Esophagus squamous epithelium (tissue), 4 donors: ENCODE data around the gene PPP1R12A.

Experiments
- CTCF ChIP-seq, 6 experiments: fragments of 450-650 bp in 4 of 6; fragments of 200-600 bp in 2 of 6; sonication (generic) in 2 of 6; IDR thresholded peaks; one replicate each; pipeline ENCODE4 v1.5.1; 2016 to 2019; ENCODE audit warnings: antibody characterized with exemption in 6 of 6, mild to moderate bottlenecking in 4 of 6, moderate library complexity in 4 of 6
- POLR2A ChIP-seq, 4 donors: fragments of 450-650 bp; IDR thresholded peaks; one replicate each; pipeline ENCODE4 v1.6.1; 2017; ENCODE audit warnings: antibody characterized with exemption in 4 of 4, mild to moderate bottlenecking in 4 of 4, moderate library complexity in 3 of 4

- TF ChIP-seq CTCF (IDR thresholded peaks at IDR 0.05) (no peak), POLR2A (IDR thresholded peaks at IDR 0.05) (no peak)
These were observed 18.1 kb downstream of the PPP1R12A start for GRCh38 chr12:79916826-79917225.
